Karpas-422 (cell line): ENCODE results near the gene ATXN7. TPM values are rescaled to one million over a fixed set of nuclear protein-coding genes. Genes with fewer than 3 reads are reported as not detected.

Experiments used
- DNase-seq: peaks from one replicate; pipeline ENCODE4 v3.0.0-alpha.2; 2015
- H2AFZ ChIP-seq: fragments of 200-600 bp; sonication (generic); 2 replicates; pipeline ENCODE4 v1.6.1; 2014; ENCODE audit warnings: antibody characterized with exemption, low read length, mixed read lengths
- H3K27ac ChIP-seq: fragments of 200-600 bp; sonication (generic); 2 replicates; pipeline ENCODE4 v1.5.1; 2014; ENCODE audit warnings: mild to moderate bottlenecking, low read length, moderate library complexity
- H3K27me3 ChIP-seq: fragments of 200-600 bp; sonication (generic); 2 replicates; pipeline ENCODE4 v1.6.1; 2014; ENCODE audit warnings: low read length, mixed read lengths
- H3K36me3 ChIP-seq: fragments of 200-600 bp; sonication (generic); 2 replicates; pipeline ENCODE4 v1.6.1; 2014; ENCODE audit warnings: low read length, mixed read lengths; ENCODE audit not compliant: insufficient read depth
- H3K4me1 ChIP-seq: fragments of 200-600 bp; sonication (generic); 2 replicates; pipeline ENCODE4 v1.6.1; 2014; ENCODE audit warnings: mild to moderate bottlenecking, low read length, mixed read lengths
- H3K4me2 ChIP-seq: fragments of 200-600 bp; sonication (generic); 2 replicates; pipeline ENCODE4 v1.6.1; 2014; ENCODE audit warnings: low read length, low read depth, mild to moderate bottlenecking; ENCODE audit not compliant: poor library complexity, severe bottlenecking
- H3K4me3 ChIP-seq: fragments of 200-600 bp; sonication (generic); 2 replicates; pipeline ENCODE4 v1.5.1; 2014; ENCODE audit warnings: mild to moderate bottlenecking, antibody characterized with exemption, low read length, mixed read lengths
- H3K79me2 ChIP-seq: fragments of 200-600 bp; sonication (generic); 2 replicates; pipeline ENCODE4 v1.6.1; 2014; ENCODE audit warnings: mild to moderate bottlenecking, low read length, mixed read lengths
- H3K9ac ChIP-seq: fragments of 200-600 bp; sonication (generic); 2 replicates; pipeline ENCODE4 v1.6.0; 2014; ENCODE audit warnings: low read length
- H3K9me2 ChIP-seq: fragments of 200-600 bp; sonication (generic), shearing (Covaris generic); replicated peaks from 2 replicates; pipeline ENCODE4 v1.6.0; 2014; ENCODE audit warnings: mild to moderate bottlenecking, low read length, moderate library complexity; ENCODE audit not compliant: insufficient read depth
- H3K9me3 ChIP-seq: fragments of 300-700, 200-600 bp; sonication (generic); 2 replicates; pipeline ENCODE4 v1.6.1; 2014; ENCODE audit warnings: low read length, mixed read lengths
- H4K20me1 ChIP-seq: fragments of 200-600 bp; sonication (generic); 2 replicates; pipeline ENCODE4 v1.6.1; 2014; ENCODE audit warnings: mild to moderate bottlenecking, antibody characterized with exemption, low read length, low read depth; ENCODE audit not compliant: insufficient read depth
- total RNA-seq: library from RNA; depleted of rRNA; stranded (reverse); fragments of >200 nt; shearing (Covaris generic); gene quantifications from 2 replicates; pipeline ENCODE4 v1.2.3, GENCODE V29; 2014; ENCODE audit warnings: low replicate concordance

The ATXN7 gene
- total RNA-seq, 1 experiment from 2014 or later: 33.6 TPM

GRCh38 chr3:63998852-63999754 lies 135.4 kb downstream of the ATXN7 start:
- H3K9ac ChIP-seq: no peak overlapping the region
- DNase-seq: no peak
- no peak overlapping the region for H3K4me3 ChIP-seq
- H3K9me2 ChIP-seq: no peaks in the 10 kb centered on the region
- H4K20me1 ChIP-seq: no peaks in the 10 kb centered on the region
- peaks cover 76% of the 10 kb centered on the region for H3K36me3 ChIP-seq
- no peaks in the 10 kb centered on the region for H3K27me3 ChIP-seq
- H3K79me2 ChIP-seq: peaks cover 17% of the 10 kb centered on the region
- H3K27ac ChIP-seq: no peak overlapping the region
- no peaks in the 10 kb centered on the region for H3K9me3 ChIP-seq
- no peak overlapping the region for H3K4me2 ChIP-seq
- no peak overlapping the region for H2AFZ ChIP-seq
- H3K4me1 ChIP-seq: no peaks in the 10 kb centered on the region

DNA sequence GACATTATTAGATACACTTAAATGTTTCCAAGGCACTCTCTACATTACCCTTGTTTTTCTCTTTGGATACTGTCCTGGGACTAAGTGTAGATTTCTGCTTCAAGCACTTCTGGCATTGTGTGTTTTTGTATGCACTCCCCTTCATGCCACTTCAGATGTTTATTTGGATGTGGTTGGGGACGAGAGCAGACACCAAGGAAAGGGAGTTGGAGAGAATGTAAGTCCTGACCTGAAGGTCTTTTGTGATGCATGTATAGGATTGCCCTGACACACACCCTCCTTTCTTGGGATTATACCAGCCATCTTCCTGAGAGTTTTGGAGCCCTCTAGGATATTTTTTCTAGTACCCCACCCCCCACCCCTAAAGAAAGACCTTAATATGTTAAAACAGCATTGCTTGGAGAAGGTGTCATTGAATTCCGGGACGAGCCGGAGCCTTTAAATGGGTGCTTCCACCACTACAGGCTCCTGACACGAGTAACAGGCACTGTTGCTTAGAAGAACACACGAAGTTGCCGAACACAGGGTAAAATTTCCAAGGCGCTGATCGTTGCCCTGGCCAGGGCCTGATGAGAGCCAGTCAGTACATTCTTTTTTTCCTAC lies 136.9 kb downstream of the ATXN7 start:
- Histone ChIP-seq H2AFZ (no peak overlapping the region), H3K4me2 (no peak overlapping the region), H3K4me1 (no peaks in the 10 kb centered on the region), H3K9me2 (no peaks in the 10 kb centered on the region), H4K20me1 (no peaks in the 10 kb centered on the region), H3K9me3 (no peaks in the 10 kb centered on the region), H3K27me3 (no peaks in the 10 kb centered on the region), H3K4me3 (no peak overlapping the region), H3K36me3 (peaks cover 76% of the 10 kb centered on the region), H3K27ac (no peak overlapping the region), H3K79me2 (peaks cover 17% of the 10 kb centered on the region), H3K9ac (no peak overlapping the region)
- DNase-seq: no peak

GRCh38 chr3:64002233-64002632 lies 138.6 kb downstream of the ATXN7 start:
- H3K79me2 ChIP-seq: peaks cover 22% of the 10 kb centered on the region
- no peaks in the 10 kb centered on the region for H4K20me1 ChIP-seq
- H3K9ac ChIP-seq: no peak overlapping the region
- no peak overlapping the region for H3K27ac ChIP-seq
- peaks cover 79% of the 10 kb centered on the region for H3K36me3 ChIP-seq
- H3K27me3 ChIP-seq: no peaks in the 10 kb centered on the region
- DNase-seq: no peak
- H3K4me2 ChIP-seq: no peak overlapping the region
- no peaks in the 10 kb centered on the region for H3K9me3 ChIP-seq
- H3K4me3 ChIP-seq: no peak overlapping the region
- H2AFZ ChIP-seq: no peak overlapping the region
- no peaks in the 10 kb centered on the region for H3K9me2 ChIP-seq
- no peaks in the 10 kb centered on the region for H3K4me1 ChIP-seq

DNA sequence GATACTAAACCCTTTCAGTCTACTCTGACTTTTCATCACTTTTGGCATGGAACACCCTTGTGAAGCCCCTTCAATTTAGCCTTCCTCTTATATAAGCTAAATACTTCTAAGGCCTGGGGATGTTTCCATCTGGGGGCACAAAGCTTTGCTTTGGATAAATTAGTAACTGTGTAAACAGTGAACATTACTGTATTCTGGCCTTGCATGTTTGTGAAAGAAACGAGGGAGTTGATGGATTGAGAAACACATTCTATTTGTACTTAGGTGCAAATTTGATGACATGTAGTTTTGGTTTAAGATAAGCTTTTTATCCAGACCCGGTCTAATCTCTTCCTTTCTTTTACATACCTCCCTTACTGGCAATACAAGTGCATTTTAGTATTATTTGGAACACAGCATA lies 139.9 kb downstream of the ATXN7 start:
- Histone ChIP-seq H4K20me1 (no peaks in the 10 kb centered on the region), H3K79me2 (peaks cover 26% of the 10 kb centered on the region), H3K9me2 (no peaks in the 10 kb centered on the region), H3K36me3 (peaks cover 82% of the 10 kb centered on the region), H3K9ac (no peak overlapping the region), H2AFZ (no peak overlapping the region), H3K4me1 (no peaks in the 10 kb centered on the region), H3K27me3 (no peaks in the 10 kb centered on the region), H3K27ac (no peak overlapping the region), H3K4me3 (no peak overlapping the region), H3K4me2 (no peak overlapping the region), H3K9me3 (no peaks in the 10 kb centered on the region)
- no peak for DNase-seq

DNA sequence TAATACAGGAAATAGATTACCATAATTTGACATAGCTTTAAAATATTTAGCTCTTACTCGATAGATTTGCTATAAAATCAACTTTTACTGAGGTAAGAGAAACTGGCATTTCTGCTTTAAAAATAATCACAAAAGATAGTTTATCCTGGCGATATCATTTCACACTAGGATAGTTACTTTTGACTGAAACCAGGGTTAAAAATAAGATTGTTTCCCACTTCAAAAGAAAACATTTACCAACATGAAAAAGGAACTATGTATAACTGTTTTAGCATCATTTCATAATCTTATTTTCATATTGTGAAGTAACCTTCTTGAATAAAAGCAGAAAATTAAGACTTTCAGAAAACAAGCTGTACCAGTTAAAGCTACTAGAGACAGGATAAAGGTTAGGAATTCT lies 144.3 kb downstream of the ATXN7 start:
- Histone ChIP-seq H3K9me3 (no peaks in the 10 kb centered on the region), H3K36me3 (peaks cover 94% of the 10 kb centered on the region), H3K27me3 (no peaks in the 10 kb centered on the region), H3K9me2 (no peaks in the 10 kb centered on the region), H2AFZ (no peak overlapping the region), H3K4me1 (no peaks in the 10 kb centered on the region), H3K4me2 (no peak overlapping the region), H4K20me1 (0 out of 2 replicates have a peak, but pooled peaks cover 8% of the 10 kb centered on the region), H3K27ac (no peak overlapping the region), H3K4me3 (no peak overlapping the region), H3K79me2 (peaks cover 36% of the 10 kb centered on the region), H3K9ac (no peak overlapping the region)
- no peak for DNase-seq

DNA sequence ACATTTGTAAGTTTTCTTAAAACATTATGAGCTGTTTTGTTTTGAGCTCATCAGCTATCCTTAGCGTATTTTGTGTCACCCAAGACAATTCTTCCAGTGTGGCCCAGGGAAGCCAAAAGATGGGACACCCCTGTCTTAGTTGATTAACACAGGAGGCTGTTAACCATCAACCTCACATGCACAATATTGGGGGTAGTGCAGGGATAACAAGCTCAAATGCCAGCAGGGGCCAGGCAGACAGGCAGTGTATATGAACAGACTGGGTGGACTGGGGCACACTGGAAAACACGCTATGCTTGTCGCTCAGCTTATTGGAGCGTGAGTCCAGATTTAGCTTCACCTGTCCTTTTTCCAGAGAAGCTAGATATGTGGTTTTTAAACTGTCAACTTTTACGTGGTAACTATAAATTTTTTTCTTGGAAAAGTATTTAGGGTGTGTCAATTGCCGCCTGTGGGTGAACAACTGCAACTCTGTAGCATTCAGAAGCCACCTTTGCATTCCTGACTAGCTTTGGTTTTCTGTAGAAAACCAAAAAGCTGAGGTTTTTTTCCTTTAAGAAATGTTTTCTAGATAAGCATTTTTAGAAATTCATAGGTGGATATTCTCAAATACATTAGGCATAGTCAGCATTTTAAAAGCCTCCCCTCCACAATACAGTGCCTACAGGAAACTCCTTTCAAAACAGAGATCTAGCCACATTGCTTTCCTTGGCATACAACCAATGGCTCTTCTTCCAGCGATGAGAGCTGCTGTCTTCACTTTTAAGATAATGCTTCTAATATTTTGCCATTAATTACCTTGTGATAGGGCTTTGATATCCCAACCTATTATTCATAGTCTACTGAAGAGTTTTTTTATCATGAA lies 145.1 kb downstream of the ATXN7 start:
- Histone ChIP-seq H3K79me2 (peaks cover 42% of the 10 kb centered on the region), H3K36me3 (peaks cover 97% of the 10 kb centered on the region), H2AFZ (no peak overlapping the region), H3K4me1 (no peaks in the 10 kb centered on the region), H3K27me3 (no peaks in the 10 kb centered on the region), H3K4me2 (no peak overlapping the region), H3K9me2 (no peaks in the 10 kb centered on the region), H3K27ac (no peak overlapping the region), H3K9ac (no peak overlapping the region), H3K9me3 (no peaks in the 10 kb centered on the region), H3K4me3 (no peak overlapping the region), H4K20me1 (0 out of 2 replicates have a peak, but pooled peaks cover 8% of the 10 kb centered on the region)
- DNase-seq: no peak

DNA sequence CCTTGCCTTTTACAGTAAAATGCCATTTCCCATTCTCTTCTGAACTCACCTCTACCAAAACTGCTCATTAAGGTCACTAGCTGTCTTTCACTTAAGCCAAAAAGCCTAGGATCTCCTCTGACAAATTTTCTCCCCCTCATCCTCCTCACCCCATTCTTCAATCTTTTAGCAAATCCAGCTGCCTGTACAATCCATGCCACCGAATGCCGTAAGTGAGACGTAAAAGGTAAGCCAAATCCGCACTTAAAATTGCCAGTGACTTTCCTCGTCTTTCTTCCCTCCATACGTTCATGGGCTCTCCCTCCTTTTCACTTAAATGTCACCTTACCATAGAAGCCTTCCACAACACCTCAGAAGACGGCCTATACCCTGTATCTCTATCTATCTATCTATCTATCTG lies 145.9 kb downstream of the ATXN7 start:
- peaks cover 48% of the 10 kb centered on the region for H3K79me2 ChIP-seq
- no peak overlapping the region for H2AFZ ChIP-seq
- no peak for DNase-seq

DNA sequence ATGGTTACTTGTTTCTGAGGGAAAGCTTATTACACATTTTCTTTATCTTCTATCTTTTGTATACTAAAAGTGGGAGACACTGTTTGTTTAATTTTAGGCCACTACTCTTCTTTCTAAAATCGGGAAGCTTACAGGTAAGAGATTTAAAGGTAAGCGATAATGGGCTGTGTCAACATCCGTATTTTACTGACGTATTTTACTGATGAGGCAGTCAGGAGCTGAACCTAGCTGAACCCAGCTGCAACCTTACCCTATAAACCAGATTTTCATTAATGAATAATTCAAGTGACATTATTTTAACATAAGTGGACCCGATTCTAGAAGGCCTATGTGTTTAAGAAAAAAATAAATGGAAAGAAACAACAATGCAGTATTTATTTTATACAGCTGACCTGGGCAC lies 146.5 kb downstream of the ATXN7 start:
- H4K20me1 ChIP-seq: peaks cover 8% of the 10 kb centered on the region; the same call in 1 of the 2 replicates
- DNase-seq: no peak
- H3K4me3 ChIP-seq: no peak overlapping the region
- H3K9me2 ChIP-seq: no peaks in the 10 kb centered on the region
- peaks cover 54% of the 10 kb centered on the region for H3K79me2 ChIP-seq
- H3K36me3 ChIP-seq: peaks cover 99% of the 10 kb centered on the region
- no peak overlapping the region for H3K9ac ChIP-seq
- H3K27ac ChIP-seq: no peak overlapping the region
- no peak overlapping the region for H3K4me2 ChIP-seq
- no peak overlapping the region for H2AFZ ChIP-seq
- no peaks in the 10 kb centered on the region for H3K9me3 ChIP-seq
- H3K27me3 ChIP-seq: no peaks in the 10 kb centered on the region
- no peaks in the 10 kb centered on the region for H3K4me1 ChIP-seq

More for the DNA sequence above, 145.9 kb downstream of the ATXN7 start:
- H3K4me1 ChIP-seq: no peaks in the 10 kb centered on the region
- no peak overlapping the region for H3K4me2 ChIP-seq
- H3K9ac ChIP-seq: no peak overlapping the region
- H3K27ac ChIP-seq: no peak overlapping the region
- no peak overlapping the region for H3K4me3 ChIP-seq
- H3K9me3 ChIP-seq: no peaks in the 10 kb centered on the region
- H3K9me2 ChIP-seq: no peaks in the 10 kb centered on the region
- H3K27me3 ChIP-seq: no peaks in the 10 kb centered on the region
- H4K20me1 ChIP-seq: peaks cover 8% of the 10 kb centered on the region; the same call in 1 of the 2 replicates
- peaks cover 97% of the 10 kb centered on the region for H3K36me3 ChIP-seq
